Activated naive CD8-positive, alpha-beta T cell treated with anti-CD3 and anti-CD28 coated beads for 36 hours (primary cell): ENCODE results near the gene TNN. TPM values are rescaled to one million over a fixed set of nuclear protein-coding genes. Genes with fewer than 3 reads are reported as not detected.

Source experiments
- DNase-seq: peaks from one replicate; pipeline ENCODE4 v3.0.0; 2021
- H3K27ac Mint-ChIP-seq: one replicate; pipeline ENCODE4 v1.8.0; 2022; ENCODE audit warnings: mild to moderate bottlenecking, moderate library complexity, mixed read lengths
- H3K27me3 Mint-ChIP-seq: one replicate; pipeline ENCODE4 v1.8.0; 2022; ENCODE audit warnings: mild to moderate bottlenecking, mixed read lengths
- H3K36me3 Mint-ChIP-seq: one replicate; pipeline ENCODE4 v1.8.0; 2021; ENCODE audit warnings: mild to moderate bottlenecking, mixed read lengths
- H3K4me1 Mint-ChIP-seq: one replicate; pipeline ENCODE4 v1.8.0; 2021; ENCODE audit warnings: mixed read lengths
- H3K4me3 Mint-ChIP-seq: one replicate; pipeline ENCODE4 v1.8.0; 2022; ENCODE audit warnings: mild to moderate bottlenecking, moderate library complexity, mixed read lengths
- H3K9me3 Mint-ChIP-seq: one replicate; pipeline ENCODE4 v1.8.0; 2022; ENCODE audit warnings: mixed read lengths
- total RNA-seq, 2 experiments: library from RNA; stranded (reverse); gene quantifications; one replicate each; pipeline ENCODE4 v1.2.3, GENCODE V29; 2021

The TNN gene
- total RNA-seq, 2 experiments from 2014 or later = 0.06 TPM; not detected in 1

GRCh38 chr1:175134500-175134899, 66.9 kb downstream of the TNN start:
- DNase-seq = no peak
- no peaks in the 10 kb centered on the region for H3K4me1 Mint-ChIP-seq
- no peaks in the 10 kb centered on the region for H3K36me3 Mint-ChIP-seq
- H3K27ac Mint-ChIP-seq = no peak overlapping the region
- no peak overlapping the region for H3K4me3 Mint-ChIP-seq
- no peaks in the 10 kb centered on the region for H3K9me3 Mint-ChIP-seq
- peaks cover 22% of the 10 kb centered on the region for H3K27me3 Mint-ChIP-seq

DNA sequence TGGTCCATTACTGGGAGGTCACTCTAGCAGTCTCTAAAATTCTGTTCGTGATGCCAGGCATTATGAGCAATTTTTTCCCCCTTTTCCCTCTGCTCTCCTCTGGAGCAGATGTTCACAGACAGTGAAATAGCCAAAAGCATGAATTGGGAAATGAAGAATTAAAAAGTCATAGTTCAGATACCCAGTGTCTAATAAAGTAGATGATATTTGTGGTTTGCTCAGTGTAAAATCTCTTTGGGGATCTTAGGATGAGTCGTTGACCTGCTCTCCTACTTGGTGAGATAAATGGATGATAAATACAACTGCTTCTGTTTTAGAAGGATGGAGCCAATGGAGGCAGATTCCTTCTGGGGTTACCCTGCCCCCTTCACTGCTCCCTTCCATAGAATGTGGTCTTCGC, 68.6 kb downstream of the TNN start:
- Mint-ChIP-seq H3K27me3 (peaks cover 22% of the 10 kb centered on the region), H3K4me3 (no peak overlapping the region), H3K36me3 (no peaks in the 10 kb centered on the region), H3K9me3 (no peaks in the 10 kb centered on the region), H3K4me1 (no peaks in the 10 kb centered on the region), H3K27ac (no peak overlapping the region)
- DNase-seq = no peak

DNA sequence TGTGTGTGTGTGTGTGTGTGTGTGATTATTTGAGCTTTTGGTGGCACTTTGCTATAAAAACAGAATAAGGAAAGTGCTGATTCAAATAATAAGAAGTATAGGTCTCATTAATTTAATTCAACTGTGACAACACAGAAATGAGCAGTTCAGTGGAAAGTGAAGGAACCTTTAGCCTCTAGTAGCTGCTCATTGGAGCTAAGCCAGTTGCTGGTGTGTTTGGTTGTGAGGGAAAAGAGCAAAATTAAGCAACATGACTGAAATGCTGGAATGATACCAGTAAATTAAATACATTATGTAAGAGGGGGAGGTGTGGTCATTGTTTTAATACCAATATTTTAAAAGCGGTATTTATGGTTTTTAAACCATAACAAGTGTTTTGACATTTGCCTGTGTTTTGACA, 69.7 kb downstream of the TNN start:
- Mint-ChIP-seq H3K4me1 (peaks cover 2% of the 10 kb centered on the region), H3K9me3 (no peaks in the 10 kb centered on the region), H3K36me3 (no peaks in the 10 kb centered on the region), H3K27ac (no peak overlapping the region), H3K4me3 (no peak overlapping the region), H3K27me3 (peaks cover 22% of the 10 kb centered on the region)
- DNase-seq = no peak

DNA sequence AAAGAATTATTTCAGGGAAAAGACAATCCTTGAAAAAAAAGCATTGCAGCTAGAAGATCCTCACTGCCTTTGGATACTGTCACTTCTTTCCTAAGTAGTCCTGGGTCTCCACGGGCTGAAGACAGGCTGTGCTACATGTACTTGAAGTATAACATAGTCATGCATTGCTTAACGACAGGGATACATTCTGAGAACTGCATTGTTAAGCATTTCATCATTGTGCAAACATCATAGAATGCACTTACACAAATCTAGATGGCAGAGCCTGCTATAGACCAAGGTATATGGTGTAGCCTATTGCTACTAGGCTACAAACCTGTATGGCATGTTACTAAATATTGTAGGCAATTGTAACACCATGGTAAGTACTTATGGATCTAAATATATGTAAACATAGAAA, 70.9 kb downstream of the TNN start:
- Mint-ChIP-seq H3K4me3 (no peak overlapping the region), H3K4me1 (peaks cover 2% of the 10 kb centered on the region), H3K9me3 (no peaks in the 10 kb centered on the region), H3K36me3 (no peaks in the 10 kb centered on the region), H3K27ac (no peak overlapping the region), H3K27me3 (peaks cover 18% of the 10 kb centered on the region)
- DNase-seq = no peak

- Mint-ChIP-seq H3K4me1 (peaks cover 4% of the 10 kb centered on the region), H3K36me3 (no peaks in the 10 kb centered on the region), H3K27me3 (peaks cover 25% of the 10 kb centered on the region), H3K9me3 (no peaks in the 10 kb centered on the region), H3K27ac (no peak overlapping the region), H3K4me3 (no peak overlapping the region)
- DNase-seq = no peak
Observed at GRCh38 chr1:175145899-175146528, 78.4 kb downstream of the TNN start.

GRCh38 chr1:175146529-175147213, 79.0 kb downstream of the TNN start:
- H3K27me3 Mint-ChIP-seq = peaks cover 32% of the 10 kb centered on the region
- no peak overlapping the region for H3K27ac Mint-ChIP-seq
- no peaks in the 10 kb centered on the region for H3K36me3 Mint-ChIP-seq
- no peaks in the 10 kb centered on the region for H3K9me3 Mint-ChIP-seq
- DNase-seq = peak; percentile 67
- H3K4me1 Mint-ChIP-seq = peaks cover 4% of the 10 kb centered on the region
- no peak overlapping the region for H3K4me3 Mint-ChIP-seq

DNA sequence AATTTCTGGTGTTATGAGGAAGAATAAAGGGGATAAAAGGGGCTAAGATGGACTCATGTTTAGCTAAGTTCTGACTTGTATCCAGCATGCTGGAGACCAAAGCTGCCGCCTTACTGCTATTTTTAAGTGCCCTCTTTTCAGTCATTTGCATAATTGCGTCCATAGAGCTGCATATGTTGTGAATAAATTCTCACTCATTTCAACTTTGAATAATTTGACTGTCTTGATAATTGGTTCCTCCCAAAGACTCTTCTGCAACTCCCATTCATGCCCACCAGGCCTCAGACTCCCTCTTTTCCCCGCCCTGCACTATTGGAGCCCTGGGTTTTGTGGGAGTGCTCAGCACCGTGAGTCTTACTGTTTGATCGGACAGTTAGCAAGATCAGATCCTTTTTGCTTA, 79.9 kb downstream of the TNN start:
- Mint-ChIP-seq H3K9me3 (no peaks in the 10 kb centered on the region), H3K4me1 (peaks cover 5% of the 10 kb centered on the region), H3K27me3 (peaks cover 41% of the 10 kb centered on the region), H3K27ac (no peak overlapping the region), H3K4me3 (no peak overlapping the region), H3K36me3 (no peaks in the 10 kb centered on the region)
- DNase-seq = no peak

DNA sequence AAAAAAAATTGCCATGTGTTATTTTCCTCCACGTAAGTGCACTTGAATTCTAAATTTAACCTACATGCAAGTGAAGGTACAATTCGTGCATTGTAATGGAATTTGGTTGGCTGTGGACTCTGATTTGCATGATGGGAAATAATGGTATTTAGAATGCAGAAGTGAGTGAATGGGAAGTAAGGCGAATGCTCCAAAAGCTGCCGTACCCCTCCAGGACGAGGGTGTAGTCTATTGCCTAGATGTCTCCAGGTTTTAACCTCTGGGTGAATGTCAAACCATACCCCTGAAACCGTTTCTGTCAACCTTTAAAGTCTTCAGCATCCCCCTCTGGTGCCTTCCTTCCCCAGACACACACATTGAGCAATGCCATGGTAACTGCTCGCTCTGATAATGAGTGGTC, 80.4 kb downstream of the TNN start:
- Mint-ChIP-seq H3K9me3 (no peaks in the 10 kb centered on the region), H3K27me3 (peaks cover 43% of the 10 kb centered on the region), H3K36me3 (no peaks in the 10 kb centered on the region)

GRCh38 chr1:175150596-175151319, 83.1 kb downstream of the TNN start:
- Mint-ChIP-seq H3K27me3 (peaks cover 49% of the 10 kb centered on the region), H3K9me3 (no peaks in the 10 kb centered on the region)

More for the DNA sequence above, 80.4 kb downstream of the TNN start:
- Mint-ChIP-seq H3K27ac (no peak overlapping the region), H3K4me3 (no peak overlapping the region), H3K4me1 (peaks cover 5% of the 10 kb centered on the region)
- DNase-seq = no peak

GRCh38 chr1:175152006-175152652, 84.5 kb downstream of the TNN start:
- Mint-ChIP-seq H3K9me3 (no peaks in the 10 kb centered on the region), H3K4me1 (peaks cover 12% of the 10 kb centered on the region), H3K4me3 (no peak overlapping the region), H3K27me3 (peaks cover 39% of the 10 kb centered on the region), H3K27ac (no peak overlapping the region), H3K36me3 (peaks cover 1% of the 10 kb centered on the region)
- peak; percentile 58 for DNase-seq

More at GRCh38 chr1:175150596-175151319, 83.1 kb downstream of the TNN start:
- Mint-ChIP-seq H3K4me1 (peaks cover 14% of the 10 kb centered on the region), H3K36me3 (no peaks in the 10 kb centered on the region), H3K27ac (no peak overlapping the region), H3K4me3 (no peak overlapping the region)
- DNase-seq = no peak

DNA sequence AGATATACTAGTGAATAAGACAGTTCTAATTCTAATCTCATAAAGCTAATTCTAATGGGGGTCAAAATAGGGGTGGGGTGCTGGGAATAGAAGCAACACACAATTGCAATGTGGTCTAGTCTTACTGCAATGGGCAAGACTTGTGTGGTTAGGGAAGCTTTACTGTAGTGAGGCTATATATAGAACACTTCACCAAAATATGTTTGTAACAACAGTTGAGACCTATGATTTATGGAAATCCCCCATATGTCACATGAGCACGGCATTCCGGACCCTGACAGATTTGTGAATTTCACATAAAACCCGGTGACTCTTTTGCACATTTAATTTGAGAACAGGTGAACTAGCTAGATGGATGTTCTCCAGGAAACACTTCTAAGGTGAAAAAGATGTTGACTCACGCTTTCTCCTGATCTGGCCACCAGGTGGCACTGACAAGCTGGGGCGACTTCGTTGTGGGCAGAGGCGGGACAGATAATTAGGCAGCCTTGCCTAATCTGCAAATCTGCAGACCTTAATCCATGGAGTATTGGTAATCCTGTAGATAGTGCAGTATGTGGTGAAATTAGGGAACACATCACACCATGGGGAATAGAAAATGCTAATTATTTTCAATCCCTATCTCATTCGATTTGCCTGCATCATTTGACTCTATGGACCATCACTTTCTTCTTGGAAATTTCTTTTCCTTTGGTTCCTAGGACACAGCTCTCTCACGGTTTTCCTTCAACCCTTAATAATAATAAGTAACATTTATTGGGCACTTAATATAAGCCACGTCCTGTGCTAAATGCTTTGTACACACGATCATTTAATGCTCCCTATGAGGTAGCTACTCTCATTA, 87.2 kb downstream of the TNN start:
- peaks cover 16% of the 10 kb centered on the region for H3K4me1 Mint-ChIP-seq
- H3K36me3 Mint-ChIP-seq = peaks cover 12% of the 10 kb centered on the region
- H3K4me3 Mint-ChIP-seq = no peak overlapping the region
- DNase-seq = peak; percentile 69
- peaks cover 33% of the 10 kb centered on the region for H3K27me3 Mint-ChIP-seq
- no peaks in the 10 kb centered on the region for H3K9me3 Mint-ChIP-seq
- no peak overlapping the region for H3K27ac Mint-ChIP-seq

GRCh38 chr1:175155473-175155856, 87.8 kb downstream of the TNN start:
- DNase-seq = no peak
- Mint-ChIP-seq H3K27ac (no peak overlapping the region), H3K4me3 (no peak overlapping the region), H3K27me3 (peaks cover 32% of the 10 kb centered on the region), H3K36me3 (peaks cover 12% of the 10 kb centered on the region), H3K9me3 (no peaks in the 10 kb centered on the region), H3K4me1 (peaks cover 16% of the 10 kb centered on the region)

- peaks cover 15% of the 10 kb centered on the region for H3K36me3 Mint-ChIP-seq
- no peak overlapping the region for H3K4me3 Mint-ChIP-seq
- H3K27me3 Mint-ChIP-seq = peaks cover 28% of the 10 kb centered on the region
- no peak for DNase-seq
- no peak overlapping the region for H3K27ac Mint-ChIP-seq
- H3K9me3 Mint-ChIP-seq = no peaks in the 10 kb centered on the region
- H3K4me1 Mint-ChIP-seq = peaks cover 16% of the 10 kb centered on the region
Observed at GRCh38 chr1:175155936-175156335, 88.3 kb downstream of the TNN start.

DNA sequence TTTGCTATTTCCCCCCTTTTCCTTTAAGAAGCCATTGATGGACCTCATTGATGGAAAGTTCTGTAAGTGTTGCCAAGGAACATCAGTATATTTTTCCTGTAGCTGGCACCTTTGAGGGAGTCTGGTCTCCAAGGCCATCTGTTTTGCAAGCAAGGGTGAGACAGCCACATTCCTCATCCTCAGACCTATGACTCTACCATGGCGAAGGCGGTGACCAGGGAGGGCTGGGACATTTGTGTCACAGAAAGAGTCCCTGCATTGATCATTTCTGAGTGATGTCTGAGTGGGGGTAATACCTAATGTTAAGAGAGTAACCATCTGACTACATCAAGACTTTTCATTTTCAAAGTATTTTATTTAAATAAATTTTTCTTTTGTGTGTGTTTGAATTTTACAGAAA, 89.6 kb downstream of the TNN start:
- Mint-ChIP-seq H3K9me3 (no peaks in the 10 kb centered on the region), H3K27me3 (peaks cover 15% of the 10 kb centered on the region), H3K4me1 (peaks cover 14% of the 10 kb centered on the region), H3K4me3 (no peak overlapping the region), H3K36me3 (peaks cover 19% of the 10 kb centered on the region), H3K27ac (no peak overlapping the region)
- no peak for DNase-seq
